Upper lobe of right lung (tissue), 1 donor: Measurements from ENCODE around the gene FBP1. TPM values are rescaled to one million over a fixed set of nuclear protein-coding genes. Genes with fewer than 3 reads are reported as not detected.

Source experiments
- ATAC-seq: fragments of 200-7000 bp; cut with Tn5 transposase; one replicate; pipeline ENCODE4 v1.9.1; 2020; ENCODE audit warnings: mild to moderate bottlenecking, moderate library complexity
- DNase-seq: peaks from one replicate; pipeline ENCODE4 v3.0.0-alpha.2; 2020
- H3K27ac ChIP-seq: fragments of 200-600 bp; one replicate; pipeline ENCODE4 v1.8.0; 2022
- H3K27me3 ChIP-seq: fragments of 200-600 bp; one replicate; pipeline ENCODE4 v1.8.0; 2022; ENCODE audit warnings: mild to moderate bottlenecking
- H3K36me3 ChIP-seq: fragments of 200-600 bp; one replicate; pipeline ENCODE4 v1.8.0; 2022
- H3K4me1 ChIP-seq: fragments of 200-600 bp; one replicate; pipeline ENCODE4 v1.8.0; 2022
- H3K4me3 ChIP-seq: fragments of 200-600 bp; one replicate; pipeline ENCODE4 v1.8.0; 2022; ENCODE audit warnings: mild to moderate bottlenecking
- H3K9me3 ChIP-seq: fragments of 200-600 bp; one replicate; pipeline ENCODE4 v1.8.0; 2022
- CTCF ChIP-seq: fragments of 200-600 bp; IDR thresholded peaks from one replicate; pipeline ENCODE4 v1.8.0; 2022; ENCODE audit warnings: antibody characterized with exemption
- intact Hi-C: fragments of 100-400 bp; cut with DNase I; formaldehyde crosslinking; loops from one replicate; pipeline ENCODE4 v1.11.0; 2022
- total RNA-seq: library from RNA; stranded (reverse); fragmentation: NEBNext Ultra II Directional; extraction: Animal tissue kit (Norgen Biotek cat#: 25700); gene quantifications from one replicate; pipeline ENCODE4 v1.2.1, GENCODE V29; 2021
- donor health status: DM: no; HTN: yes; CAD: no; lungs with severe emphysema.

FBP1 gene
- total RNA-seq, 1 donor from 2014 or later: 357 TPM

DNA sequence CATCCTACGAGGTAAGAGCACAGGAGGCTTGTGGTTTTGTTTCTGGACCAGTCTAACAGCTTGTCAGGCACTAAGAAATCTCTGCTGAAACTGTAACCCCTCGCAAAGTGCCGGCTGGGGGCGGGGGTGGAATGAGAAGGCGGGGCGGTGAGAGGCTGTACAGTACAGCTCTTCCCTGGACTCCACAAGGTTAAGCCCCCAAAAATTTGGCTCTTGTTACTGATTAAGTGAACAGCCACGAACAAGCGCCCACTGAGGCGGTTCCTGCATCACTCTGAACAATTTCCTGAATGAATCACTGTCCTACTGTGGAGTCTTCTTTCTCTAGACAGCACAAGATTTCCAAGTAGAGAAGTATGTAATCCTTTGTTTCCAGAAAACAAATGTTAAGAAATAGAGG lies 52.5 kb downstream of the FBP1 start:
- H3K27ac ChIP-seq: no peak overlapping the region
- no peaks in the 10 kb centered on the region for H3K9me3 ChIP-seq
- H3K36me3 ChIP-seq: no peaks in the 10 kb centered on the region
- no peaks in the 10 kb centered on the region for H3K27me3 ChIP-seq
- TF ChIP-seq CTCF: no peak
- no peak for DNase-seq
- no peaks in the 10 kb centered on the region for H3K4me1 ChIP-seq
- intact Hi-C loops: no loop called here
- no peak for ATAC-seq
- H3K4me3 ChIP-seq: peak overlapping the region; percentile 8

- Histone ChIP-seq H3K27me3 (no peaks in the 10 kb centered on the region), H3K4me1 (no peaks in the 10 kb centered on the region), H3K9me3 (no peaks in the 10 kb centered on the region), H3K4me3 (peak overlapping the region; percentile 8), H3K36me3 (no peaks in the 10 kb centered on the region), H3K27ac (no peak overlapping the region)
- DNase-seq (no peak), ATAC-seq (peak; percentile 49)
- no peak for TF ChIP-seq CTCF
- intact Hi-C loops: no loop called here
Observed at GRCh38 chr9:94586316-94586715, 53.0 kb downstream of the FBP1 start.

DNA sequence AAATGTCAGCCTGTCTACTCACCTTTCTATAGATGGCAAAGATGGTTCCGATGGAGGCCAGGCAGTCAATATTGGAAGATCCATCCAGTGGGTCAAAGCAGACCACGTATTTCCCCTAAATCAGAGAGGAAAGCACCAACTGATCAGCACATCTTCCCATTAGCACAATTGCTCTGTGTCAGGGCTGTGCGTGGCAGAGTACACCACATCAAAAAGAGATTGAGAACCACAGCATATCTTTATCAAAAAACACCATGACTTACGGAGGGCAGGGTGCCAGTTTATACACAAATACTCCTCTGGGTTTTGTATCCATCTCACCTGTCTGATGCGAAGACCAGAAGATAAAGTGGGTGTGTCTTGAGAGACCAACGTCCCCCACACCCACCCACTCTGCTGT lies 54.8 kb downstream of the FBP1 start:
- Histone ChIP-seq H3K27ac (no peak overlapping the region), H3K9me3 (no peaks in the 10 kb centered on the region), H3K4me3 (no peak overlapping the region), H3K36me3 (no peaks in the 10 kb centered on the region), H3K4me1 (no peaks in the 10 kb centered on the region), H3K27me3 (no peaks in the 10 kb centered on the region)
- ATAC-seq: no peak
- no peak for TF ChIP-seq CTCF
- intact Hi-C loops: no loop called here
- no peak for DNase-seq

DNA sequence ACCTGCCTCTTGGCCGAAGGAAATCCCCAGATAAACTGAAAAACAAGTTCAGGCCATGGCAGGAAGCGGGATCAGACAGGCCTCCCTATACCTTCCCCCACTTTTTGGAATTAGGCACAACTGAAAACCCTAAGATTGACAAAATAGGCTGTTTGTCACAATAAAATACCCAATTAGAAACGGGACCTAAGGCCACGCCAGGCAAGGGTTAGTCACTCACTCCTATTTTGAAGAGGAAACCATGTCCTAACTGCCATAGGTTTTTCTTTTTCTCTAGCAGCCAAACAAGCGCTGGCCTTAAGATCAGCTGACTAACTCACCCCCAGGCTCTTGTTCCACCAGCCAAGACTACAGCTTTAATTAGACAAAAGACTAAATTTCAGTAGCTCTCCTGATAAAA lies 57.6 kb downstream of the FBP1 start:
- no peak overlapping the region for H3K27ac ChIP-seq
- no peaks in the 10 kb centered on the region for H3K36me3 ChIP-seq
- no peak overlapping the region for H3K4me3 ChIP-seq
- no peaks in the 10 kb centered on the region for H3K4me1 ChIP-seq
- ATAC-seq: no peak
- H3K9me3 ChIP-seq: no peaks in the 10 kb centered on the region
- DNase-seq: no peak
- intact Hi-C loops: no loop called here
- TF ChIP-seq CTCF: no peak
- no peaks in the 10 kb centered on the region for H3K27me3 ChIP-seq

GRCh38 chr9:94577571-94577970 lies 61.7 kb downstream of the FBP1 start:
- Histone ChIP-seq H3K27me3 (no peaks in the 10 kb centered on the region), H3K27ac (no peak overlapping the region), H3K4me3 (no peak overlapping the region), H3K36me3 (no peaks in the 10 kb centered on the region), H3K4me1 (no peaks in the 10 kb centered on the region), H3K9me3 (no peaks in the 10 kb centered on the region)
- TF ChIP-seq CTCF: no peak
- no peak for ATAC-seq
- no peak for DNase-seq
- intact Hi-C loops: no loop called here

GRCh38 chr9:94577036-94577435 lies 62.3 kb downstream of the FBP1 start:
- H3K4me3 ChIP-seq: no peak overlapping the region
- no peaks in the 10 kb centered on the region for H3K27me3 ChIP-seq
- H3K36me3 ChIP-seq: no peaks in the 10 kb centered on the region
- no peaks in the 10 kb centered on the region for H3K9me3 ChIP-seq
- H3K4me1 ChIP-seq: no peaks in the 10 kb centered on the region
- TF ChIP-seq CTCF: no peak
- no peak overlapping the region for H3K27ac ChIP-seq
- intact Hi-C loops: no loop called here
- no peak for DNase-seq
- no peak for ATAC-seq
